ENCODE results near the gene CPEB1.
A peak's percentile ranks its signal among the peaks of the same experiment; 100 is the strongest.

CPEB1 gene

DNA sequence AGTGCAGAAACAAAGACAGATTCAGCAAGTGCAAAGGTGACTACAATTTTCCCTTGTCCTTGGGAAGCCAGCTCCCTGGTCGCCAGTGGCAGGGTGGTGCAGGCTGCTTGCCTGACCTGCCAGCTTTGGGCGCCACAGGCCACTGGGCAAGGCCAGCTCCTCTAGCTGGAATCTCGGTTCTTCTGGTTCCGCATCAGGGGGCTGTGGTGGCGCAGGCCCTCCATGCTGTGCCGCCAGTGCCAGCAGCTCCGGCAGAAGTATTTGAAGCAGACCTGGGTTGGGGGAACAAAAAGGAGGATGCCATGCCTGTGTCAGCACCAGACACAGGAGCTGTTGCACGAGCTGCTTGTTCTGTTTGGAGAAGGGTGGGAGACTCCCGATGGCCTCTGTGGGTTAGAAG lies 102.7 kb downstream of the CPEB1 start:
- no peak overlapping the region for H3K27ac ChIP-seq
- TF ChIP-seq, protein P1, sequence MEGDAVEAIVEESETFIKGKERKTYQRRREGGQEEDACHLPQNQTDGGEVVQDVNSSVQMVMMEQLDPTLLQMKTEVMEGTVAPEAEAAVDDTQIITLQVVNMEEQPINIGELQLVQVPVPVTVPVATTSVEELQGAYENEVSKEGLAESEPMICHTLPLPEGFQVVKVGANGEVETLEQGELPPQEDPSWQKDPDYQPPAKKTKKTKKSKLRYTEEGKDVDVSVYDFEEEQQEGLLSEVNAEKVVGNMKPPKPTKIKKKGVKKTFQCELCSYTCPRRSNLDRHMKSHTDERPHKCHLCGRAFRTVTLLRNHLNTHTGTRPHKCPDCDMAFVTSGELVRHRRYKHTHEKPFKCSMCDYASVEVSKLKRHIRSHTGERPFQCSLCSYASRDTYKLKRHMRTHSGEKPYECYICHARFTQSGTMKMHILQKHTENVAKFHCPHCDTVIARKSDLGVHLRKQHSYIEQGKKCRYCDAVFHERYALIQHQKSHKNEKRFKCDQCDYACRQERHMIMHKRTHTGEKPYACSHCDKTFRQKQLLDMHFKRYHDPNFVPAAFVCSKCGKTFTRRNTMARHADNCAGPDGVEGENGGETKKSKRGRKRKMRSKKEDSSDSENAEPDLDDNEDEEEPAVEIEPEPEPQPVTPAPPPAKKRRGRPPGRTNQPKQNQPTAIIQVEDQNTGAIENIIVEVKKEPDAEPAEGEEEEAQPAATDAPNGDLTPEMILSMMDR (conservative IDR thresholded peaks at IDR 0.05), result no peak

DNA sequence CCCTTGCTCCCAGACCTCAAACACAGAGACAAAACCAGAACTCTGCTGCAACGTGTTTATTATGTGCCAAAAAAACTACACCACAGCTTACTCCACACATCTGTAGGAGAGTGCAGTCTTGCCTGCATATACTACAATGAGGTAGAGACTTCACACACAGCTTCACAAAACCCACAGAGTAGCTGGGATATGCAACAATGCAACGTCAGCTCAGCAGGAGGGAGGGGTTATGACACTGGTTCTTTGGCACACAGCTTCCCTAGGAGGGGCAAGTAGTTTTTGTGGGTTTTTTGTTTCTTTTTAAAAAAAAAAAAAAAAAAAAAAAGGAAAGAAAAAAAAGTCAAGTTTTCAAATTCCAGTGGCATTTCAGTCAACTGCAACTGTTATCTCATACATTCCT lies 104.0 kb downstream of the CPEB1 start:
- no peak overlapping the region for H3K27ac ChIP-seq

DNA sequence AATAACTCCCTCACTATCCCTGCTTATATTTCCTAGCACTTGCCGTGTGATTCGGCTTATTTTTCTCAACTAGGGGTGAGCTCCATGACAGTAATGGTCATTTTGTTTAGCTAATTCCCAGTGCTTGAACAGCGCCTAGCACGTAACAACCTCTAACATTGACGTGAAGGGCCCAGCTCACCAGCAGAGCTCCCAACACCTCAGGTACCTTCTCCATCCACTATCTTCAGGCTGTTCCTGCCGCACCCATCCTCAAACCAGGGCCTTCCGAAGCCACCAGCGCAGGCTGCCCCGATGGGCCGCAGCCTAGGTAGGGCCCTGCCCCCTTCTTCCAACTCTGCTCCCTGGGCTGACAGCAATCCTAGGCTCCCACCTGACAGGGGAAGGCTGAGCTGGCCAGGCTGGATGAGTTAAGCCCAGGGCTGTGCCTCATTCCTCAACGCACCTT lies 106.2 kb downstream of the CPEB1 start:
- H3K27ac ChIP-seq, result peak overlapping the region; percentile 98
- TF ChIP-seq, protein P1 (conservative IDR thresholded peaks at IDR 0.05), result no peak

More for the DNA sequence above, 104.0 kb downstream of the CPEB1 start:
- TF ChIP-seq, protein P1 (conservative IDR thresholded peaks at IDR 0.05), result no peak

DNA sequence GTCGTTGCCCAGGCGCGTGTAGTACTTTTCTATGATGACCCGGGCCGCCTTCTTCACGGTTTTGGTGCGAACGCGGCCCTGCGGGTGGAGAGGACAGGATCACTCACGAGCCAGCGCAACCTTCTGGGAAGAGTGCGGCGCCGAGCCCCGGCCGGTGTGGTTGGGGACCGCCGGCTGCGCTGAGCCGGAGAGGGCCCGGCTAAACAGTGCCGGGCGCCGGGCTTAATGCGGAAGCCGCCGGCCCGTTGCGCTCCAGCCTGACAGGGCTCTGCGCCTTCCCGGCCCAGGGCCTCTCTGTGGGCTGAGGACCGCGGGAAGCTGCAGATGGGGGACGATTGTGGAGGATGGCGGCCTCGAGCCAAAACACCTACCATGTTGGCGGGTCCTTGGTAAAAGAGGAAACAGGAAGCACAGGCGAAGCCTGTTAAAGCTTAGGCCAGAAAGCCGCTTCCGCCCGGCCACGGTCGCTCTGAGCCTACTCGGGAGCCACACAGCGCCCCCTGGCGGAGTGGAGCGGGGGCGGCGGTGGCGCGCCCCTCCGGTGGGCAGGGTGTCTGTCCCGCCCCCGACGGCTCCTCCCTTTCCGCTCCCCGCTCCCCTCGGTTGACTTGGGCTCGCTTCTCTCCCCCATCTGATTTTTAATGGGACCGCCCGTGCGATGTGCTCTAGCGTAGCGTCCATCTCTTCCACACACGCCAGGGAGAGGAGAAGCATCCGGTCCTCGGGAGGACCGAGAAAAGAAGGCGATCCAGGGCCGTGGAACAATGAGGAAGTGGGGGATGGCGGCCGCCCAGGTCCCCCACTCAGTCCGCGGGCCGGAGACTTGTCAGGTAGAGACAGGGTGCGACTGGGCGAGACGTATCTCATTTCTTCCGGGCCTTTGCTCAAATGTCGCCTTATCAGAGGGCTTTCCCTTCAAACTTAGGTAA lies 106.8 kb downstream of the CPEB1 start, which contains the start of gene RPS17:
Gene RPS17 (minus strand): TSS at position 403 of the 929 bp plus-strand sequence. CDS start 29 bp downstream, at position 374.
- peak within 1 kb of the TSS; percentile 98 for H3K27ac ChIP-seq
- TF ChIP-seq, protein P1 (conservative IDR thresholded peaks at IDR 0.05), result peak; percentile 100

DNA sequence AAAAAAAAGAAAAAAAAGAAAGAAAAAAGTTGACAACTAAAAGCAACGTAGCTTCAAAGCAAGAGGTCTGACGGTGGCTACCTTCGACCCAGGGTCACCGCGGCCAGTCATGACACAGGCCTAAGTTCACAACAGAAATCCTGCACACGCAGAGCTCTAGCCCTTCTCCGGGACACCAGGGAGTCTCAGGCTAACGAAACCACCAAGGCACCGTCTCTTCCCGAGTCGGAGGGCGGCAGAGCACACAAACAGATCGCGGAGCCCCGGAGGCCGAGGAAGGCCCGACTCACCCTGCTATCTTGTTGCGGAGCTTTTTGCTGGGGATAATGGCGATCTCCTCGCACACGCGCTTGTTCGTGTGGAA lies 107.5 kb downstream of the CPEB1 start:
- TF ChIP-seq, protein P1 (conservative IDR thresholded peaks at IDR 0.05), result no peak
- H3K27ac ChIP-seq, result peak overlapping the region; percentile 98

DNA sequence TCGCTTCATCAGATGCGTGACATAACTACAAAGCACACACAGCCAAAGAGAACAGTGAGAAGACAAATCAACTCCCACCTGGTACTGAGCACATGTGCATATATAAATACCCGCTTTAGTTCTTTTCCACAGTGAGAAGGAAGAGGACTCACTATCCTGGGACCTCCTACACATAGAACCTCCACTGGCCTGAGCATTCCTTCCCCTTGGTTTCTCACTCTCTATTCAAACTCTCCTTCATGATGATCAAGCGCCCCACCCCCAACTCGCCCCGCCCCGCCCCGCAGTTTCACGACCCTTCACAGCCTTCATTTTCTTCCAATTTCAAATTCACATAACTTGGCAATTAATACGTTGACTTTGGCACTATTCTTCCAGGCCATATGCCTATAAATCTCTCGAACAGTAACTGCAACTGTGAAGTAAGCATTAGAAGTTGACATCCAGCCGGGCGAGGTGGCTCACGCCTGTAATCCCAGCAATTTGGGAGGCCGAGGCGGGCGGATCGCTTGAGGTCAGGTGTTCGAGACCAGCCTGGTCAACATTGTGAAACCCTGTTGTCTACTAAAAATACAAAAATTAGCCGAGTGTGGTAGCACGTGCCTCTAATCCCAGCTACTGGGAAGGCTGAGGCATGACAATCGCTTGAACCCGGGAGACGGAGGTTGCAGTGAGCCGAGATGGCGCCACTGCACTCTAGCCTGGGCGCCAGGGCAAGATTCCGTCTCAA lies 108.0 kb downstream of the CPEB1 start:
- TF ChIP-seq, protein P1 (conservative IDR thresholded peaks at IDR 0.05), result no peak

DNA sequence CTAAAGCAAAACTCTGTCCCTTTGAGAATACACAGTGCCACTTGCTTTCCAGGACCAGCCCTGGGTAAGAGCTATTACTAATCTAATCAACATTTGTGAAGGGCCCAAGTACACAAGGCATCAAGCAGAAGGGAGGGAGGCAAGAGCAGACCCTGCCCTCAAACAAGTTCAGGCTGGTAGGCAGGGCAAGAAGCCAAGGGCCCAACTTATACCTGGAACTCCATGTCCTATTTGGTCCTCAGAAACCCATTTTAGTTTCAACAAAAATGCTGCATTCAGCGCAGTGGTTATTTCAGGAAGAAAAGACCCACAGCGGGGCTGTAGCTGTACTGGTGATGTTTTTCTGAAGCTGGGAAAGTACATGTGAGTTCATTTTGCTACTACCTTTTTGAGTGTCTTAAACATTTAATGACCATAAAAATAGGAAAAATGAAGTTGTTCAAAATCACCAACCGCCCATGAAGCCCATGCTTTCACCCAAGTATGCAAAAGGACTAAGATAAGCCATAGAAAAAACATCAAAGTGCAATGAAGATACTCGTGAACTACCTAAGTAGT lies 109.7 kb downstream of the CPEB1 start:
- TF ChIP-seq, protein P1 (conservative IDR thresholded peaks at IDR 0.05), result no peak
- peak overlapping the region; percentile 98 for H3K27ac ChIP-seq

More for the DNA sequence above, 108.0 kb downstream of the CPEB1 start:
- H3K27ac ChIP-seq, result peak overlapping the region; percentile 98
